ENCODE results near the gene FBXL16.

- TF ChIP-seq, protein P1, sequence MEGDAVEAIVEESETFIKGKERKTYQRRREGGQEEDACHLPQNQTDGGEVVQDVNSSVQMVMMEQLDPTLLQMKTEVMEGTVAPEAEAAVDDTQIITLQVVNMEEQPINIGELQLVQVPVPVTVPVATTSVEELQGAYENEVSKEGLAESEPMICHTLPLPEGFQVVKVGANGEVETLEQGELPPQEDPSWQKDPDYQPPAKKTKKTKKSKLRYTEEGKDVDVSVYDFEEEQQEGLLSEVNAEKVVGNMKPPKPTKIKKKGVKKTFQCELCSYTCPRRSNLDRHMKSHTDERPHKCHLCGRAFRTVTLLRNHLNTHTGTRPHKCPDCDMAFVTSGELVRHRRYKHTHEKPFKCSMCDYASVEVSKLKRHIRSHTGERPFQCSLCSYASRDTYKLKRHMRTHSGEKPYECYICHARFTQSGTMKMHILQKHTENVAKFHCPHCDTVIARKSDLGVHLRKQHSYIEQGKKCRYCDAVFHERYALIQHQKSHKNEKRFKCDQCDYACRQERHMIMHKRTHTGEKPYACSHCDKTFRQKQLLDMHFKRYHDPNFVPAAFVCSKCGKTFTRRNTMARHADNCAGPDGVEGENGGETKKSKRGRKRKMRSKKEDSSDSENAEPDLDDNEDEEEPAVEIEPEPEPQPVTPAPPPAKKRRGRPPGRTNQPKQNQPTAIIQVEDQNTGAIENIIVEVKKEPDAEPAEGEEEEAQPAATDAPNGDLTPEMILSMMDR (conservative IDR thresholded peaks at IDR 0.05; ENCODE audit: low read length): no peak
- no peak for TF ChIP-seq EZH2phosphoT487 (IDR thresholded peaks at IDR 0.05; ENCODE audit: borderline replicate concordance)
Observed at GRCh38 chr16:710500-711075, 5.0 kb upstream of the FBXL16 start.

All from Loucy (cell line).